Naive B cell (primary cell): ENCODE results near the gene TXK. TPM values are rescaled to one million over a fixed set of nuclear protein-coding genes. Genes with fewer than 3 reads are reported as not detected.

Experiments
- polyA plus RNA-seq, 6 donors: library from polyadenylated mRNA; unstranded; fragments of 300-500 nt; fragmentation: Illumina TruSeq; gene quantifications; one replicate each; pipeline ENCODE4 v1.2.3, GENCODE V29; 2021; ENCODE audit warnings: low read depth in 6 of 6

TXK gene
- polyA plus RNA-seq, 6 donors from 2014 or later, result 0.13 to 0.53 (median 0.39) TPM

Other genes starting within 250 kb of the TXK start
- 1 to 10 TPM in 5 of 6 donors, under 1 TPM in 1; 0.45 to 9.8 (median 7.3) TPM for gene NFXL1, start 219.7 kb downstream of the TXK start, polyA plus RNA-seq
- not detected for gene CNGA1, start 117.6 kb downstream of the TXK start, polyA plus RNA-seq
- under 1 TPM in 2 of 6 donors, not detected in 4; 0.29 to 0.66 TPM for gene NIPAL1, start 117.5 kb downstream of the TXK start, polyA plus RNA-seq
- gene TEC, start 135.6 kb upstream of the TXK start, polyA plus RNA-seq, result 1 to 10 TPM in 5 of 6 donors, under 1 TPM in 1; 0.97 to 2.7 (median 1.6) TPM
- gene SLAIN2, start 207.3 kb upstream of the TXK start, polyA plus RNA-seq, result 10 to 100 TPM; 14.5 to 33.2 (median 28.0) TPM